AG04450 (cell line): ENCODE measurements around the gene RAPH1. TPM values are rescaled to one million over a fixed set of nuclear protein-coding genes. Genes with fewer than 3 reads are reported as not detected.
A peak's percentile ranks its signal among the peaks of the same experiment; 100 is the strongest.

ENCODE experiments used
- CTCF ChIA-PET: fragments of 300-600, 350-600 bp; formaldehyde crosslinking; extraction: SDS; loops from one replicate; lab custom pipeline; 2022; ENCODE audit warnings: antibody characterized with exemption, inconsistent platforms; lab: Charles Lee
- POLR2A ChIA-PET: fragments of 350-600 bp; formaldehyde crosslinking; extraction: SDS; loops from one replicate; lab custom pipeline; 2021; ENCODE audit warnings: antibody characterized with exemption, inconsistent platforms; lab: Yijun Ruan, JAX
- DNase-seq: peaks from one replicate; pipeline ENCODE4 v3.0.0-alpha.2; 2011; ENCODE audit warnings: low read depth, low spot score
- H3K27ac ChIP-seq: one replicate; pipeline ENCODE4 v1.5.1; 2012; ENCODE audit warnings: low read depth, low read length, control low read depth
- H3K27me3 ChIP-seq: one replicate; pipeline ENCODE4 v1.6.0; 2012; ENCODE audit warnings: low read length; ENCODE audit not compliant: control insufficient read depth, insufficient read depth
- H3K4me3 ChIP-seq: 2 replicates; pipeline ENCODE4 v1.5.1; 2011; ENCODE audit warnings: mild to moderate bottlenecking, low read depth, low read length, control low read depth
- H3K9me3 ChIP-seq: 2 replicates; pipeline ENCODE4 v1.5.1; 2012; ENCODE audit warnings: low read length; ENCODE audit not compliant: control insufficient read depth, insufficient read depth
- polyA plus RNA-seq: library from polyadenylated mRNA; depleted of rRNA; stranded (reverse); fragments of >200 nt; gene quantifications from 2 replicates; pipeline ENCODE4 v1.2.3, GENCODE V29; 2011
- TF ChIP-seq, protein P1 (sequence below): IDR thresholded peaks from 2 replicates; pipeline ENCODE4 v1.5.1; 2011; ENCODE audit warnings: low read depth, low read length, control low read depth, inconsistent platforms

The RAPH1 gene
- polyA plus RNA-seq, 1 experiment: 6.0 TPM

DNA sequence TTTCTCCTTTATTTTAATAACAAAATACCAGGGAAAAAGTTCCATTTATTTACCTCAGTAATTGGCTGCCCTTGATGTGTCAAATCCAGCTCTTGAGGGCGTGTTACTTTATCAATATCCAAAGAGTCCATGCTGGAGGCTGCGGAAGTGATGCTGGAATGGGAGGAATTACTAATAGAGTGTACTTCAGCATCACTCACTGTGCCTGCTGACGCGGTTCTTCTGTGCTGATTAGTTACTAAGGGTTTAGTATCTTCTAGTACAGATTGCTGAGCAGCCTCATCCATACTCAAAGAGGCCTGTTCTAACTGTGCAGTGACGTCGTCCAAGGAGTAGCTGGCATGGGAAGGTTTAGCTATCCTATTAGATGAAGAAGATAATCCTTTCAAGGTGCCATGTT, 45.6 kb downstream of the RAPH1 start:
- Histone ChIP-seq H3K27ac (no peak overlapping the region), H3K4me3 (no peak overlapping the region), H3K9me3 (no peaks in the 10 kb centered on the region), H3K27me3 (no peaks in the 10 kb centered on the region)
- TF ChIP-seq, protein P1, sequence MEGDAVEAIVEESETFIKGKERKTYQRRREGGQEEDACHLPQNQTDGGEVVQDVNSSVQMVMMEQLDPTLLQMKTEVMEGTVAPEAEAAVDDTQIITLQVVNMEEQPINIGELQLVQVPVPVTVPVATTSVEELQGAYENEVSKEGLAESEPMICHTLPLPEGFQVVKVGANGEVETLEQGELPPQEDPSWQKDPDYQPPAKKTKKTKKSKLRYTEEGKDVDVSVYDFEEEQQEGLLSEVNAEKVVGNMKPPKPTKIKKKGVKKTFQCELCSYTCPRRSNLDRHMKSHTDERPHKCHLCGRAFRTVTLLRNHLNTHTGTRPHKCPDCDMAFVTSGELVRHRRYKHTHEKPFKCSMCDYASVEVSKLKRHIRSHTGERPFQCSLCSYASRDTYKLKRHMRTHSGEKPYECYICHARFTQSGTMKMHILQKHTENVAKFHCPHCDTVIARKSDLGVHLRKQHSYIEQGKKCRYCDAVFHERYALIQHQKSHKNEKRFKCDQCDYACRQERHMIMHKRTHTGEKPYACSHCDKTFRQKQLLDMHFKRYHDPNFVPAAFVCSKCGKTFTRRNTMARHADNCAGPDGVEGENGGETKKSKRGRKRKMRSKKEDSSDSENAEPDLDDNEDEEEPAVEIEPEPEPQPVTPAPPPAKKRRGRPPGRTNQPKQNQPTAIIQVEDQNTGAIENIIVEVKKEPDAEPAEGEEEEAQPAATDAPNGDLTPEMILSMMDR: no peak
- no peak for DNase-seq
- POLR2A ChIA-PET: no interaction called here
- CTCF ChIA-PET: interaction anchor here (1.3 kb wide), 1 partner anchor 325 kb away, joined by 3 read pairs; no protein-coding TSS in a partner anchor

DNA sequence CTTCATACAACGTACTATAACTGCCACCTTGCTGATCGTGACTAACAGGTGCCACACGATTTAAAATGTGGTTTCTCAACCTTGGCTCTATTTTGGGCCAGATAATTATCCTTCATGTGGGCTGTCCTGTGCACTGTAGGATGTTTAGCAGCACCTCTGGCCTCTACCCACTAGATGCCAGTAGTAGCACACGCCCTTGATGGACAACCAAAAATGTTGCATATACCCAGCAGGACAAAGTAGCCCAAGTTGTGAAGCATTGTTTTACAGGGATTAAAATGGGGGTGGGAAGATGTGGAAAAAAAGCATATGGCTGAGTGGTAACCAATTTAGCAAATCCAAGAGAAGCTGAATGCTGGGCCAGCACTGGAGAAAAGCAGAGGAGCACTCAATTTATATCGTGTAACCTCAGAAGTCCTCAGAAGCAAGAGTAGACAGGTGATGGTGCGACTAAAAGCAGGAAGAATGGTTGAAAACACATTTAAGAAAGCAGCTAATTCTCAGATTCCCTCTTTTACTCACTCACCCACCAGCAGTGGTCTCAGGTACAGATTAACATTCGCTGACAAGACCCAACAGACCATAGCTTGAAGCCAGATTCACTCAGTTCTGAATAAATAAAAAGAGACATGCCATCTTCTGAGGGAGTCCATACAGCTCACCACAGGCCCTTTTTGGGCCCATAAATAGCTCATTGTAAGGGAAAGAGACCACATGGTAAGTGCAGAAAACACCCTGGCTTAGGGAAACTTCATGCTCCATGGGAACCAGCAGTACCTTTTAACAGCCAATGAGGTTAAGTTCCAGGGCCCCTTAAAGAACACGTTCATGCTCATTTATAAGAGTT, 50.6 kb downstream of the RAPH1 start:
- Histone ChIP-seq H3K9me3 (no peaks in the 10 kb centered on the region), H3K27ac (no peak overlapping the region), H3K27me3 (no peaks in the 10 kb centered on the region), H3K4me3 (no peak overlapping the region)
- CTCF ChIA-PET: interaction anchor here (0.6 to 2.8 kb wide), 6 partner anchors 30 to 425 kb away, joined by 3 to 18 read pairs (median 4); no protein-coding TSS in a partner anchor
- no peak for DNase-seq
- TF ChIP-seq, protein P1: peak; percentile 59
- POLR2A ChIA-PET: no interaction called here

DNA sequence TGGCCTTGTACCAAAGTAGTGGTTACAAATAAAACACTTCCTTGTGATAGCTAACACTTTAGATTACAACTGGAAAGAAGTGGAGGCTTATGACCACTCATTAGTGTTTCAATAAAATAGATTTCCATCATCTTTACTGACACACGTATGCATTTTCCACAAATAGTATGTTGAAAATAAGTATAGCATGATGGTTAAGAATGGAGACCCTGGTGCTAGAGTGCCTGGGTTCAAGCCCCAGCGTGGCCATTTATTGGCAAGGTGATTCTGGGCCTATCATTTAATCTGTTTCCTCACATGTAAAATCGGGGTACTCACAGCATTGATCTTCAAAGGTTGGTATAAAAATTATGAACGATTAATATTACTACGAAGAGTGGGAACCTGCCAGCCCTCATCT, 54.5 kb downstream of the RAPH1 start:
- no peak for DNase-seq
- ChIA-PET CTCF (interaction anchor here (1.4 to 1.6 kb wide), 2 partner anchors 333 to 334 kb away, joined by 5 to 6 read pairs; no protein-coding TSS in a partner anchor), POLR2A (no interaction called here)
- no peak overlapping the region for H3K27ac ChIP-seq
- no peak overlapping the region for H3K4me3 ChIP-seq
- TF ChIP-seq, protein P1: no peak
- no peaks in the 10 kb centered on the region for H3K9me3 ChIP-seq
- no peaks in the 10 kb centered on the region for H3K27me3 ChIP-seq

DNA sequence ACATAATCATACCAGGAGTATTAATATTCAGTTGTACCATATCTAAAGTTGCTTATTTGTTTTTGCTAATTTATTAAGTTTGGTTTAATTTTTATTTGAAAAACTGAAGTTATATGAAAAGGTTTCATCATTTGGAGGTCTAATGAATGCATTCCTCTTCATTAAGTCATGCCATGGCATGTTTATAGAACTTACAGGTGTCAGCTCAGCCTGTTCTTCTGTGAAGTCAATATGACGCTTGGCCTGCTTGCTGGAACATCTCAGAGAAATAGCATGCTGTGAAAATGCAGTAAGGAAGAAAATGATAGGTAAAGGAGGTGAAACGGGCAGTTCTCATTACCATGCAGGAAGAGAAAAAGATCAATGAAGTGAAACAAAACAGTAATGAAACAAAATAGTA, 58.2 kb downstream of the RAPH1 start:
- Histone ChIP-seq H3K4me3 (no peak overlapping the region), H3K27ac (no peak overlapping the region), H3K27me3 (no peaks in the 10 kb centered on the region), H3K9me3 (no peaks in the 10 kb centered on the region)
- DNase-seq: no peak
- CTCF ChIA-PET: interaction anchor here (0.5 kb wide), 1 partner anchor 30 kb away, joined by 3 read pairs; no protein-coding TSS in a partner anchor
- POLR2A ChIA-PET: no interaction called here
- TF ChIP-seq, protein P1: no peak

DNA sequence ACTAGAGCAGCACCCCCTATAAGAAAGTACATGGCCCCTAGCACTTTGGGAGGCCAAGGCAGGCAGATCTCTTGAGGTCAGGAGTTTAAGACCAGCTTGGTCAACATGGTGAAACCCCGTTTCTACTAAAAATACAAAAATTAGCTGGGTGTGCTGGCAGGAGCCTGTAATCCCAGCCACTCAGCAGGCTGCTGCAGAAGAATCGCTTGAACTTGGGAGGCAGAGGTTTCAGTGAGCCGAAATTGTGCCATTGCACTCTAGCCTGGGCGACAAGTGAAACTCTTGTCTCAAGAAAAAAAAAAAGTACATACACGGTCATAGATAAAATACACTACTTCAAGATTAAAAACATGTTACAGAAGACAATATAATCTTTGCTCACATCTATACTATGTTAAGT, 63.8 kb downstream of the RAPH1 start:
- CTCF ChIA-PET: interaction anchor here (0.7 kb wide), 1 partner anchor 18 kb away, joined by 3 read pairs; no protein-coding TSS in a partner anchor
- DNase-seq: no peak

More for the DNA sequence above, 63.8 kb downstream of the RAPH1 start:
- H3K27ac ChIP-seq: no peak overlapping the region
- H3K4me3 ChIP-seq: no peak overlapping the region
- H3K9me3 ChIP-seq: no peaks in the 10 kb centered on the region
- TF ChIP-seq, protein P1: no peak
- H3K27me3 ChIP-seq: no peaks in the 10 kb centered on the region
- POLR2A ChIA-PET: no interaction called here
